Esophagus (tissue), 2 donors: ENCODE measurements around the gene WIPF3. TPM values are rescaled to one million over a fixed set of nuclear protein-coding genes. Genes with fewer than 3 reads are reported as not detected.

Source experiments
- H3K27ac ChIP-seq, 2 donors: one replicate each; pipeline ENCODE4 v1.5.1; 2013; ENCODE audit warnings: low read depth in 2 of 2, mild to moderate bottlenecking in 2 of 2, inconsistent platforms in 1 of 2, low read length in 1 of 2, moderate library complexity in 1 of 2
- H3K27me3 ChIP-seq, 2 donors: one replicate each; pipeline ENCODE4 v1.6.1; 2013; ENCODE audit warnings: low read length in 2 of 2, control low read depth in 1 of 2, mild to moderate bottlenecking in 1 of 2; ENCODE audit not compliant: insufficient read depth in 2 of 2, control insufficient read depth in 1 of 2
- H3K36me3 ChIP-seq, 2 donors: one replicate each; pipeline ENCODE4 v1.6.1; 2013; ENCODE audit warnings: low read length in 1 of 2; ENCODE audit not compliant: control insufficient read depth in 2 of 2, insufficient read depth in 2 of 2
- H3K4me1 ChIP-seq, 2 donors: one replicate each; pipeline ENCODE4 v1.6.1; 2013; ENCODE audit warnings: low read length in 1 of 2; ENCODE audit not compliant: control insufficient read depth in 2 of 2, insufficient read depth in 2 of 2
- H3K4me3 ChIP-seq, 2 donors: one replicate each; pipeline ENCODE4 v1.5.1; 2013; ENCODE audit warnings: low read length in 2 of 2, mild to moderate bottlenecking in 2 of 2, low read depth in 1 of 2, moderate library complexity in 1 of 2
- H3K9me3 ChIP-seq, 2 donors: one replicate each; pipeline ENCODE4 v1.6.1; 2013; ENCODE audit warnings: mild to moderate bottlenecking in 2 of 2, low read depth in 1 of 2, low read length in 1 of 2, moderate library complexity in 1 of 2; ENCODE audit not compliant: control insufficient read depth in 2 of 2, insufficient read depth in 1 of 2
- WGBS, 2 donors: extraction: QIAGEN DNeasy Blood & Tissue Kit; methylation state at CpG; one replicate each; pipeline ENCODE4 v1.1.7; 2013; 5-methylcytosine and 5-hydroxymethylcytosine counted together
- polyA plus RNA-seq, 2 donors: library from polyadenylated mRNA; stranded (reverse); fragments of 200-250 nt; gene quantifications; one replicate each; pipeline ENCODE4 v1.2.3, GENCODE V29; 2013
- donor health status: healthy with polysubstance abuse.
- donor health status: Bipolar disorder and iron deficiency.

Gene WIPF3
- polyA plus RNA-seq, 2 donors, result 0.56 to 1.2 TPM

DNA sequence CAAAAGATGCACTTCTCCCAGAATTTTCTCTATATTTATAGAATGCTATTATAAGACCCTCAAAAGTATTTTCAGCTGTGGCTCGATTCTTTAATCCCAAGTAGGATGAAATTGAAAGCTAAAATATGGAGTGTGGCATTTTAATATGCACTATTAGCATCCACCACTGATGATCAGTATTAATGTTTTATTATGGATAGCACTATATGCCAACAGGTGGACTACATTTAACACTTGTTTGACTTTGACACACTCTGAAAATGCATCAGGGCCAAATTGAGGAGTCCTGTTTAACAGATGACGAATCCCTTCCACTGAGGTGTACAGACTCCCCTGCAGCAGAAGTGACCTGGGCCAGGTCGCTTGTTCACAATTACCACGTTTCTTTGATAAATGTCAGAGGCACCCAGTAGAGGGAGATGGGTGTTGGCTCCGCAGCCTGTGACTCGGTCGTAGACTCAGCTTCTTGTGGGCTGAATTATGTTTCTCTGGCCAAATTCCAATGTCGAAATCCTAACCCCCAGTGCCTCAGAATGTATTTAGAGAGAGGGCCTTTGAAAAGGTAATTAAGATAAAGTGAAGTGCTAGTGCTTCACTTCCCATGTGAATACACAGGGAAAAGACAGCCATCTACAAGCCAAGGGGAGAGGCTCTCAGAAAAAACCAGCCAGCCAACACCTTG, 48.1 kb downstream of the WIPF3 start:
- H3K27ac ChIP-seq, result no peak overlapping the region

GRCh38 chr7:29857654-29858053, 51.3 kb downstream of the WIPF3 start:
- Histone ChIP-seq H3K4me3 (no peak overlapping the region), H3K27me3 (no peaks in the 10 kb centered on the region), H3K27ac (no peak overlapping the region), H3K9me3 (no peaks in the 10 kb centered on the region), H3K36me3 (no peaks in the 10 kb centered on the region), H3K4me1 (no peaks in the 10 kb centered on the region)

More for the DNA sequence above, 48.1 kb downstream of the WIPF3 start:
- Histone ChIP-seq H3K4me3 (no peak overlapping the region), H3K36me3 (no peaks in the 10 kb centered on the region), H3K9me3 (no peaks in the 10 kb centered on the region), H3K27me3 (no peaks in the 10 kb centered on the region), H3K4me1 (no peaks in the 10 kb centered on the region)
- 54 to 56% methylated on average over 8 of the region's 8 CpGs for WGBS, 2 donors

GRCh38 chr7:29858191-29858951, 52.1 kb downstream of the WIPF3 start:
- H3K9me3 ChIP-seq, result no peaks in the 10 kb centered on the region
- WGBS, 2 donors, result 83 to 88% methylated on average over 4 of the region's 4 CpGs
- no peaks in the 10 kb centered on the region for H3K36me3 ChIP-seq
- no peaks in the 10 kb centered on the region for H3K27me3 ChIP-seq
- no peak overlapping the region for H3K27ac ChIP-seq
- H3K4me3 ChIP-seq, result no peak overlapping the region
- no peaks in the 10 kb centered on the region for H3K4me1 ChIP-seq

DNA sequence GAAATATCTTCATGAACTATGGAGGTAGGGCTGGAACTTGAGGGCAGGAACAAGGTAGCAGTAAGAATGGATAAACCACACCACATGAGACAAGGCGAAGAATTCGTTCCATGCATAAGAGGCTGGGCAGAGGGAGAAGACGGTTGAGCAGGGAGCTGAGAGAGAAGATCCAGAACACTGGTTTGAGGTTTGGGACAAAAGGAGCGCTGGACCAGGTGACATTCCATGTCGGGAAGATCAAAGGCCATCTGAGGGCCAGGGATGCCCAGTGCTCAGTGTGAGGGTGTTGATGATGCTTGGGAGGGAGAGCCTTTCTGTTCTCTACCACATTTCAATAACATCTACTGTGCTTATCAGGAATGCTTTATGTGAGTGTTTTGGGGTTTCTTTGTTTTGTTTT, 52.8 kb downstream of the WIPF3 start:
- H3K27me3 ChIP-seq, result no peaks in the 10 kb centered on the region
- no peaks in the 10 kb centered on the region for H3K36me3 ChIP-seq
- no peaks in the 10 kb centered on the region for H3K9me3 ChIP-seq
- H3K4me3 ChIP-seq, result no peak overlapping the region
- H3K4me1 ChIP-seq, result no peaks in the 10 kb centered on the region
- 91 to 98% methylated on average over 5 of the region's 5 CpGs for WGBS, 2 donors
- H3K27ac ChIP-seq, result no peak overlapping the region

DNA sequence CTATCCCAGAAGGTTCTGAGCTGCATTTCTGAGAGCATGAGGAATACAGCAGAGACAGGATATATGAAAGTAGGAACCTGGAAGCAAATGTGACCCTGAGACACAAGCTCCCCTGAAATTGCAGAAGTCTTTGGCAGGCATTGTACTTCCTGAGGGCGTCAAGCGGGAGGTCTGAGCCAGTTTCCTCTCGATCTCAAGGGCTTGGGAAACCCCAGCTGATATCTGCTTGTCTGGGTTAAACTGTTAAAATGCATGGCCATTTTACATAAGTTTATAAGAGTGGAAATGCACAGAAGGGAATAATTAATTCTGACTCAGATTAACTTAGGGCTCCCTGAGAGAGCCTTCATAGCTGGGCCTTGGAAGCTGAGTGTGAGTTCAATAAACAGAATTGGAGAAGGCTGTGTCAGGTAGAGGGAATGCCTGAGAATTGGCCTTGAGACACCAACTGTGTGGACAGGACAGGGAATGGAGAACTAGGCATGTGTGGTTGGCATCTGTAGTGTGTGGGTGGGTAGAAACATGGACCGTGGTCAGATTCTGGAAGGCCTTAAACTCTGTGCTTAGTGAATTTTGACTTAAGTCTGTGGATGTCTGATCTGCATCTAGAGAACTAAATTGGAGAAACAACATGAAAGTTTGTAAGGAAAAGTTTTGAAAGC, 53.3 kb downstream of the WIPF3 start:
- Histone ChIP-seq H3K27me3 (no peaks in the 10 kb centered on the region), H3K36me3 (no peaks in the 10 kb centered on the region), H3K4me1 (no peaks in the 10 kb centered on the region), H3K27ac (no peak overlapping the region), H3K9me3 (no peaks in the 10 kb centered on the region), H3K4me3 (no peak overlapping the region)
- WGBS, 2 donors, result 45 to 60% methylated on average over 4 of the region's 4 CpGs

DNA sequence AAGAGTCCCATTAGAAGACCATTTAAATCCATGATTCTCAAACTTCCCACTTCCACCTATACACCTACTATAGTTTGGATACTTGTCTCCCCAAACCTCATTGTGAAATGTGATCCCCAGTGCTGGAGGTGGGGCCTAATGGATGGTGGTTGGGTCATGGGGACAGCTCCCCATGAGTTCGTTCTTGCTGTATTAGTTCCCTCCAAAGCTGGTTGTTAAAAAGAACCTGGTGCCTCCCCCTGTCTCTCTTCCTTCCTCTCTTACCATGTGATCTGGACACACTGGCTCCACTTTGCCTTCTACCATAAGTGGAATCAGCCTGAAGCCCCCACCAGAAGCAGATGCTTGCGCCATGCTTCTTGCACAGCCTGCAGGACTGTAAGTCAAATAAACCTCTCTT, 53.9 kb downstream of the WIPF3 start:
- 89 to 90% methylated on average over 2 of the region's 2 CpGs for WGBS, 2 donors
- H3K9me3 ChIP-seq, result no peaks in the 10 kb centered on the region
- no peaks in the 10 kb centered on the region for H3K36me3 ChIP-seq
- H3K27ac ChIP-seq, result no peak overlapping the region
- H3K4me3 ChIP-seq, result no peak overlapping the region
- H3K27me3 ChIP-seq, result no peaks in the 10 kb centered on the region
- H3K4me1 ChIP-seq, result no peaks in the 10 kb centered on the region

DNA sequence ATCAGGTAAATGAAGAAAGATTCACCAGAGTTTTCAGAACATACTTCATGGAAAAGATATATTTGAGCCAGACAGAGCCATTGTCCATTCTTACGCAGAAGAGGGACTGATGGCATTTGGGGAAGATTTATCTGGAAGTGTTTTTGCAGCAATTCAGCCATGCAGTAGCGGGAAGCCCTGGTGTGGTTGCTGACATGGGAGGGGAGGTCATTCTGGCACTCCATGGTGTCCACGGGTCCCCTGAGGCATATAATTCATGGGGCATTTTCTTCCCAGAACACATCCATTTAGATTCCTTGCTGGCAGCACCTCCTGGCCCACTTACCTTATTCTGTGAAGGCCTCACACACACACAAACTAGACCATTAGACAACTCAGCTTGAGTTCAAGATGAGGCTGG, 55.6 kb downstream of the WIPF3 start:
- H3K27me3 ChIP-seq, result no peaks in the 10 kb centered on the region
- no peaks in the 10 kb centered on the region for H3K9me3 ChIP-seq
- WGBS, 2 donors, result 87 to 95% methylated on average over 3 of the region's 3 CpGs
- no peak overlapping the region for H3K4me3 ChIP-seq
- H3K4me1 ChIP-seq, result no peaks in the 10 kb centered on the region
- no peak overlapping the region for H3K27ac ChIP-seq
- H3K36me3 ChIP-seq, result no peaks in the 10 kb centered on the region

GRCh38 chr7:29864656-29865055, 58.3 kb downstream of the WIPF3 start:
- Histone ChIP-seq H3K9me3 (no peaks in the 10 kb centered on the region), H3K27ac (no peak overlapping the region), H3K4me3 (no peak overlapping the region), H3K4me1 (no peaks in the 10 kb centered on the region), H3K27me3 (no peaks in the 10 kb centered on the region), H3K36me3 (no peaks in the 10 kb centered on the region)
- WGBS, 2 donors, result 72 to 80% methylated on average over 2 of the region's 2 CpGs

- Histone ChIP-seq H3K27ac (no peak overlapping the region), H3K4me3 (no peak overlapping the region), H3K9me3 (no peaks in the 10 kb centered on the region), H3K4me1 (no peaks in the 10 kb centered on the region), H3K27me3 (no peaks in the 10 kb centered on the region), H3K36me3 (no peaks in the 10 kb centered on the region)
- 49 to 61% methylated on average over 4 of the region's 4 CpGs for WGBS, 2 donors
Observed at GRCh38 chr7:29865526-29865925, 59.2 kb downstream of the WIPF3 start.
